Activated naive CD8-positive, alpha-beta T cell treated with anti-CD3 and anti-CD28 coated beads, Interleukin-2, amount 10 ng/mL, durations not matched to agents 7 days and 5 days (primary cell): ENCODE data around the gene SLC46A1. TPM values are rescaled to one million over a fixed set of nuclear protein-coding genes. Genes with fewer than 3 reads are reported as not detected.

ENCODE experiments used
- ATAC-seq: fragments of 150-1000 bp; cut with Tn5 transposase; one replicate; pipeline ENCODE4 v1.10.0; 2021; ENCODE audit warnings: low read depth, moderate library complexity
- POLR2A ChIA-PET: fragments of 350-600 bp; sonication (Branson Sonifier 250); formaldehyde crosslinking; loops from one replicate; lab custom pipeline; 2021; ENCODE audit warnings: antibody characterized with exemption; lab: Charles Lee
- DNase-seq: peaks from one replicate; pipeline ENCODE4 v3.0.0; 2021
- H3K27ac Mint-ChIP-seq: one replicate; pipeline ENCODE4 v1.8.0; 2022; ENCODE audit warnings: mild to moderate bottlenecking, mixed read lengths
- H3K27me3 Mint-ChIP-seq: one replicate; pipeline ENCODE4 v1.8.0; 2022; ENCODE audit warnings: mild to moderate bottlenecking, moderate library complexity, mixed read lengths
- H3K36me3 Mint-ChIP-seq: one replicate; pipeline ENCODE4 v1.8.0; 2021; ENCODE audit warnings: mild to moderate bottlenecking, mixed read lengths
- H3K4me1 Mint-ChIP-seq: one replicate; pipeline ENCODE4 v1.8.0; 2021; ENCODE audit warnings: mixed read lengths
- H3K4me3 Mint-ChIP-seq: one replicate; pipeline ENCODE4 v1.8.0; 2022; ENCODE audit warnings: mild to moderate bottlenecking, moderate library complexity, mixed read lengths
- H3K9me3 Mint-ChIP-seq: one replicate; pipeline ENCODE4 v1.8.0; 2021; ENCODE audit warnings: mixed read lengths
- microRNA-seq: library from miRNA; unstranded; fragments of <30 nt; microRNA quantifications from one replicate; pipeline ENCODE4 v1.2.0, GENCODE V29; 2022
- total RNA-seq, 2 experiments: library from RNA; stranded (reverse); gene quantifications; one replicate each; pipeline ENCODE4 v1.2.3, GENCODE V29; 2021

SLC46A1 gene
- total RNA-seq, 2 experiments from 2014 or later = 3.0 to 3.6 TPM

GRCh38 chr17:28350271-28350670, 55.7 kb downstream of the SLC46A1 start:
- Mint-ChIP-seq H3K4me3 (no peak overlapping the region), H3K36me3 (peaks cover 9% of the 10 kb centered on the region), H3K27ac (no peak overlapping the region), H3K27me3 (no peaks in the 10 kb centered on the region), H3K4me1 (no peaks in the 10 kb centered on the region), H3K9me3 (no peaks in the 10 kb centered on the region)
- ATAC-seq = no peak
- POLR2A ChIA-PET = no interaction called here
- no peak for DNase-seq

DNA sequence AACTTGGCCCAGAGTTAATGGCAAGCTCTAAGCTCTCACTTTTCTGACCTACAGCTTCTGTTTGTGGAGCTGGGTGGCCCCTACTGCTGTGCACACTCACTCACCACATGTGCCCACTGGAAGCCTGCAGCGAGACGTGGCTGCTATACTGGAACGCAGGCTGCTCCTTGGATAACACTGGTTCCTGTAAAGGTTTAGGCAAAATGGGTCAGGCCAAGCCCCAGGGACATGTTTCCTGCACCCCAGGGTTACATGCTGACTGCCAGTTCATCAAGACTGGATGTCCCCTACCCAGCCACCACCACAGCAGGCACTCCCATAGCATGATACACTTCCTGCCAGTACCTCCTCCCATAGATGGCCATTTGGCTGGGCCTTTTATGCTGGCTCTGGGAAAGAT, 57.0 kb downstream of the SLC46A1 start:
- Mint-ChIP-seq H3K36me3 (peaks cover 10% of the 10 kb centered on the region), H3K9me3 (no peaks in the 10 kb centered on the region), H3K27me3 (no peaks in the 10 kb centered on the region), H3K27ac (no peak overlapping the region), H3K4me3 (no peak overlapping the region), H3K4me1 (no peaks in the 10 kb centered on the region)
- POLR2A ChIA-PET = interaction anchor here (1.7 kb wide), 1 partner anchor 8 kb away, joined by 5 read pairs; the partner anchor contains the start of gene POLDIP2
- DNase-seq = no peak
- ATAC-seq = no peak

DNA sequence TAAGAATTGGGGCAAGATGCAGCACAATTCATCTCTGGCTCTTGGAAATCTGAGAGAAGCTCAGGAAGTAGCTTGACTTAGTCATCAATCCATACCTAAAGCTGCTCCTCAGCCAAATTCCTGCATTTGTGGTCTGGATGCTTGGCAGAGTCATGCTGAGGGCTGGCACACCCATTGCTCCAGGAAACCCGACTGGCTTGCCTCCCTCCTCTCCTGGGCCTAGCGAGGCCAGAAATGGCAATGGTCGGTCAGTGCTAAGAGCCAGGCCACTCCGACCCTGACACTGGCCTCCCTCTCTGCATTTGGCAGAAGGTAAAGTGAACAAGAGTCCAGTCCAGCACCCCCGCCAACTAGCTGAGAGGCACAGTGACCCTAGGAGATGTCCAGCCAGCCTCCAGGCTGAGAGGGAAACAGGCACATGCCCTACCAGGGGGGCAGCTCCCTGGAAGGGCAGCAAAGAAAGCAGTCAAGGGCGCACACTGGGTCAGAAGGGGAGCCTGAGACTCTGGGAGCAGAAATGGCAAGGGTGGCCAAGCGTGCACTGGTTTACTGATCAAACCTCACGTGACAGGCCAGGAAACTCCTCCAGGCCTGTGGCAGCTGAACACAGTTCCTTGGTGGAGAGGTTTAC, 58.6 kb downstream of the SLC46A1 start:
- ATAC-seq (no peak), DNase-seq (no peak)
- Mint-ChIP-seq H3K27ac (no peak overlapping the region), H3K4me1 (no peaks in the 10 kb centered on the region), H3K27me3 (no peaks in the 10 kb centered on the region), H3K4me3 (no peak overlapping the region), H3K36me3 (peaks cover 6% of the 10 kb centered on the region), H3K9me3 (no peaks in the 10 kb centered on the region)
- POLR2A ChIA-PET = interaction anchor here (1.0 to 1.7 kb wide), 3 partner anchors 10 to 12 kb away, joined by 4 to 8 read pairs (median 5); partner anchors contain the start of genes IFT20, POLDIP2 and TNFAIP1

- no peak overlapping the region for H3K27ac Mint-ChIP-seq
- H3K4me1 Mint-ChIP-seq = no peaks in the 10 kb centered on the region
- peaks cover 6% of the 10 kb centered on the region for H3K36me3 Mint-ChIP-seq
- DNase-seq = no peak
- ATAC-seq = no peak
- H3K4me3 Mint-ChIP-seq = no peak overlapping the region
- no peaks in the 10 kb centered on the region for H3K27me3 Mint-ChIP-seq
- POLR2A ChIA-PET = interaction anchor here (1.0 to 1.7 kb wide), 2 partner anchors 10 to 11 kb away, joined by 4 to 8 read pairs; partner anchors contain the start of genes IFT20, POLDIP2 and TNFAIP1
- no peaks in the 10 kb centered on the region for H3K9me3 Mint-ChIP-seq
Observed at GRCh38 chr17:28346746-28347246, 59.2 kb downstream of the SLC46A1 start.

DNA sequence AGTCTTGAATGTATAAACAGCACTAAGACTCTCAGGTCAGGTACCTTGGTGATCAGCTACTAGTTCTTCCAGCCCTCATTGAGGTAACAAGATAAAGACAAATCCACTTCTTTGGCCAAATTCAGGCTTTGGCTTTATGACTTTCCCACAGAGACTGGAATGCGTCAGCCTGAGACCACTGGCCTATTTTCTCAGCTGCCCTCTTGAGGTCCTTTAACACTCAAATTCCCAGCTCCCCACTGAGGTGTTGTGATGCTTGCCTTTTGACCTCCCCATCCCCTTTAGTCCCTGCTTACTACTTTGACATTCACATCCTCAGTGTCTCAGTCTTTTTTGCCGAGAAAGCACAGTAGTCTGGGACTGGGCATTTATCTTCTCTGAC, 59.8 kb downstream of the SLC46A1 start:
- H3K27me3 Mint-ChIP-seq = no peaks in the 10 kb centered on the region
- H3K4me1 Mint-ChIP-seq = no peaks in the 10 kb centered on the region
- no peak overlapping the region for H3K27ac Mint-ChIP-seq
- POLR2A ChIA-PET = interaction anchor here (1.4 kb wide), 1 partner anchor 11 kb away, joined by 3 read pairs; the partner anchor contains the start of genes IFT20 and TNFAIP1
- H3K9me3 Mint-ChIP-seq = no peaks in the 10 kb centered on the region
- H3K4me3 Mint-ChIP-seq = no peak overlapping the region
- ATAC-seq (no peak), DNase-seq (no peak)
- peaks cover 5% of the 10 kb centered on the region for H3K36me3 Mint-ChIP-seq

DNA sequence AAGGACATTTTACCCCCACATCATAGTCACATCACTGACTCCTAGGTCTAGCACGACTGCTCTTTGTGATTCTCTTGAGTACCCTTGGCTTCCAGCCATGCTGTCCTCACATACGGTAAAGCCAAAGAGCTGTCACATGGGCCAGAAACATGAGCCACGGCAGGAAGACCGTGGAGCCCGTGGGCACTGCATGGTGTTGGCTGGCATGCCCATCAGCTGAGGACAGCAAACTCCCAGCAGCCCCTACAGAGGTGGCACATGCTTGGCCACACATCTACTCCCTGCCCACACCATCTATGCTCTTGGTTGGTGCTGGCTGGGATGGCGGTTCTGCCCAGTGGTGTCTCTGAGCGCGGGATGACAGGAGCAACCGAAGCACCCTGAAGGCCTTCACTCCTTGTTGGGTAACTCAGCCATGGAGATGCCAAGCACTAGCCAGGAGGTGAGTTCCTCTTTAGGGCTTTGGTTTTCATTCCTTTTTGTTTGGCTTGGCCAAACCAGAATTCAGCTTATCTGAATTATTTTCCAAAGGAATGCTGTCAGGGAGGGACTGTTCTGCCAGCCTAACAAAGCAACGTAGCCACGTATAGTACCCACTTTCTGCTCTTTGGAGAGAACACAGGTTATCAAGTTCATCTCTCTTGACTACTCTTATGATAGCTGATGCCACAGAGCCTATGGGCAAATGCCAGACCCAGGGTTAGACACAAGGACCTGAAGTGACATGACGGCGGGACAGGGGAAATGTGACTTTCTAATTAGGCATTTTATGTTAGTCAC, 60.4 kb downstream of the SLC46A1 start:
- H3K4me1 Mint-ChIP-seq = no peaks in the 10 kb centered on the region
- ATAC-seq = no peak
- no peak for DNase-seq
- H3K27ac Mint-ChIP-seq = no peak overlapping the region
- no peak overlapping the region for H3K4me3 Mint-ChIP-seq
- H3K36me3 Mint-ChIP-seq = peaks cover 5% of the 10 kb centered on the region
- H3K9me3 Mint-ChIP-seq = no peaks in the 10 kb centered on the region
- POLR2A ChIA-PET = interaction anchor here (1.4 kb wide), 1 partner anchor 10 kb away, joined by 3 read pairs; the partner anchor contains the start of genes IFT20 and TNFAIP1
- H3K27me3 Mint-ChIP-seq = no peaks in the 10 kb centered on the region

Small RNAs within 50 kb of the gene (microRNA-seq; reads per million reads assigned to microRNA genes)
- gene MIR4723 = not detected

Other genes with a start within 250 kb of the SLC46A1 start
- gene TMEM97, start 87.0 kb downstream of the SLC46A1 start, total RNA-seq = 10 to 100 TPM; 18.8 to 20.9 TPM
- 10 to 100 TPM; 24.6 to 28.9 TPM for gene IFT20, start 70.7 kb downstream of the SLC46A1 start, total RNA-seq
- 10 to 100 TPM; 18.7 to 20.3 TPM for gene TNFAIP1, start 70.5 kb downstream of the SLC46A1 start, total RNA-seq
- 10 to 100 TPM; 51.5 to 54.5 TPM for gene POLDIP2, start 48.7 kb downstream of the SLC46A1 start, total RNA-seq
- gene SEBOX, start 41.0 kb downstream of the SLC46A1 start, total RNA-seq = not detected
- under 1 TPM in 1 of 2 experiments, not detected in 1; 0.28 TPM for gene VTN, start 35.9 kb downstream of the SLC46A1 start, total RNA-seq
- 10 to 100 TPM; 25.6 to 25.8 TPM for gene SARM1, start 34.5 kb downstream of the SLC46A1 start, total RNA-seq
- not detected for gene SLC13A2, start 67.4 kb upstream of the SLC46A1 start, total RNA-seq
- not detected for gene FOXN1, start 100.1 kb upstream of the SLC46A1 start, total RNA-seq
- gene UNC119, start 146.4 kb upstream of the SLC46A1 start, total RNA-seq = 10 to 100 TPM; 54.9 to 57.8 TPM
- 10 to 100 TPM; 60.5 to 63.1 TPM for gene PIGS, start 165.3 kb upstream of the SLC46A1 start, total RNA-seq
- 100 to 1,000 TPM; 142 to 154 TPM for gene ALDOC, start 170.7 kb upstream of the SLC46A1 start, total RNA-seq
- 100 to 1,000 TPM; 109 to 118 TPM for gene SPAG5, start 192.8 kb upstream of the SLC46A1 start, total RNA-seq
- gene RSKR, start 208.0 kb upstream of the SLC46A1 start, total RNA-seq = 10 to 100 TPM; 20.7 to 24.9 TPM
- gene BLTP2, start 238.9 kb upstream of the SLC46A1 start, total RNA-seq = 100 to 1,000 TPM; 144 to 157 TPM